Progenitor cell of endocrine pancreas (in vitro differentiated cells): ENCODE data around the gene ACSL5. TPM values are rescaled to one million over a fixed set of nuclear protein-coding genes. Genes with fewer than 3 reads are reported as not detected.

Experiments
- DNase-seq: peaks from one replicate; pipeline ENCODE4 v3.0.0; 2021; ENCODE audit warnings: low spot score; ENCODE audit not compliant: unreplicated experiment
- H3K27ac Mint-ChIP-seq: 2 replicates; pipeline ENCODE4 v1.8.0; 2021; ENCODE audit warnings: mild to moderate bottlenecking, moderate library complexity, mixed read lengths
- H3K27me3 Mint-ChIP-seq: 2 replicates; pipeline ENCODE4 v1.8.0; 2021; ENCODE audit warnings: mixed read lengths
- H3K36me3 Mint-ChIP-seq: 2 replicates; pipeline ENCODE4 v1.8.0; 2022; ENCODE audit warnings: mixed read lengths; ENCODE audit not compliant: insufficient read depth
- H3K4me1 Mint-ChIP-seq: 2 replicates; pipeline ENCODE4 v1.8.0; 2021; ENCODE audit warnings: low read depth, mixed read lengths
- H3K4me3 Mint-ChIP-seq: 2 replicates; pipeline ENCODE4 v1.8.0; 2021; ENCODE audit warnings: low read depth, mild to moderate bottlenecking, moderate library complexity, mixed read lengths
- H3K9me3 Mint-ChIP-seq: 2 replicates; pipeline ENCODE4 v1.8.0; 2021; ENCODE audit warnings: low read depth, mixed read lengths
- total RNA-seq: library from RNA; stranded (reverse); gene quantifications from 2 replicates; pipeline ENCODE4 v1.2.1, GENCODE V29; 2021
- TF ChIP-seq, protein P1 (sequence below): fragments of 200-600 bp; sonication (generic); IDR thresholded peaks from one replicate; pipeline ENCODE4 v1.5.0; 2021; ENCODE audit warnings: antibody characterized with exemption, mild to moderate bottlenecking; ENCODE audit not compliant: unreplicated experiment

The ACSL5 gene
- total RNA-seq, 1 donor from 2014 or later, result 0.22 TPM

DNA sequence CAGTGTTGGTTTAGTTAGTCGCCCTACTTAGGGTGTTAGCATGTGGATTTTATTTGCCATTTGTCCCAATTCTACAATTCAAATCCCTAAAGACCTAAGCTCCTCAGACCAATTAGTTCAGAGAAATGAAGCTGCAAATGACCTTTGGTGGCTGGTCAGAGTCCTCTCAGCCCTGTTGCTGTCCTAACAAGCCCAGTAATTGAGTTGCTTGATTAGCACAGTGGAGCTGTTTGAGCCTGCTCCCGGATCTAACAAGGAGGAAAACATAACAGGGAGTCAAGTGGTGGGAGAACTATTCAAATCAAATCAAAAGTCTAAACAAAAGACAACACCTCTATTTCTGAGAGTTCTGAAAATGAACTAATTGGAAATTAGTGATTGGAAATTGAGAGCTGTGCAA lies 50.7 kb downstream of the ACSL5 start:
- Mint-ChIP-seq H3K27me3 (peaks cover 33% of the 10 kb centered on the region), H3K9me3 (no peaks in the 10 kb centered on the region), H3K36me3 (peaks cover 7% of the 10 kb centered on the region), H3K4me3 (no peak overlapping the region), H3K27ac (no peak overlapping the region), H3K4me1 (peaks cover 25% of the 10 kb centered on the region)
- DNase-seq, result no peak
- TF ChIP-seq, protein P1, sequence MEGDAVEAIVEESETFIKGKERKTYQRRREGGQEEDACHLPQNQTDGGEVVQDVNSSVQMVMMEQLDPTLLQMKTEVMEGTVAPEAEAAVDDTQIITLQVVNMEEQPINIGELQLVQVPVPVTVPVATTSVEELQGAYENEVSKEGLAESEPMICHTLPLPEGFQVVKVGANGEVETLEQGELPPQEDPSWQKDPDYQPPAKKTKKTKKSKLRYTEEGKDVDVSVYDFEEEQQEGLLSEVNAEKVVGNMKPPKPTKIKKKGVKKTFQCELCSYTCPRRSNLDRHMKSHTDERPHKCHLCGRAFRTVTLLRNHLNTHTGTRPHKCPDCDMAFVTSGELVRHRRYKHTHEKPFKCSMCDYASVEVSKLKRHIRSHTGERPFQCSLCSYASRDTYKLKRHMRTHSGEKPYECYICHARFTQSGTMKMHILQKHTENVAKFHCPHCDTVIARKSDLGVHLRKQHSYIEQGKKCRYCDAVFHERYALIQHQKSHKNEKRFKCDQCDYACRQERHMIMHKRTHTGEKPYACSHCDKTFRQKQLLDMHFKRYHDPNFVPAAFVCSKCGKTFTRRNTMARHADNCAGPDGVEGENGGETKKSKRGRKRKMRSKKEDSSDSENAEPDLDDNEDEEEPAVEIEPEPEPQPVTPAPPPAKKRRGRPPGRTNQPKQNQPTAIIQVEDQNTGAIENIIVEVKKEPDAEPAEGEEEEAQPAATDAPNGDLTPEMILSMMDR, result no peak

DNA sequence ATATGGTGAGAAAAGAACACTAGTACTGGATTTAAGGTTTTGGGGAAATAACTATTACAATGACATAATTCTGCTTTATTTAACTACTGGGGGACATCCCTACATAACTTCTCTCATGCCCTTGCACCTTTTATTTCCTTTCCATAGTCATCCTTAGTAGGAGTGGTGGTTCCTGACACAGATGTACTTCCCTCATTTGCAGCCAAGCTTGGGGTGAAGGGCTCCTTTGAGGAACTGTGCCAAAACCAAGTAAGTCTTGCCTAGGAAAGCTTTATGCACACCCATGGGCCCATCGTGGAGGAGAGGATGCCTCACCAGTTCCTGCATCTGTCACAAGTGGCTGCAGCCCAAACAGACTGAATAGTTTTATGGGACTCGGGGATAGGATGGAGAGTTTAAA lies 52.2 kb downstream of the ACSL5 start:
- H3K36me3 Mint-ChIP-seq, result peaks cover 7% of the 10 kb centered on the region
- no peak for DNase-seq
- TF ChIP-seq, protein P1, result no peak
- H3K27ac Mint-ChIP-seq, result no peak overlapping the region
- peaks cover 28% of the 10 kb centered on the region for H3K27me3 Mint-ChIP-seq
- H3K9me3 Mint-ChIP-seq, result no peaks in the 10 kb centered on the region
- peaks cover 25% of the 10 kb centered on the region for H3K4me1 Mint-ChIP-seq
- no peak overlapping the region for H3K4me3 Mint-ChIP-seq

DNA sequence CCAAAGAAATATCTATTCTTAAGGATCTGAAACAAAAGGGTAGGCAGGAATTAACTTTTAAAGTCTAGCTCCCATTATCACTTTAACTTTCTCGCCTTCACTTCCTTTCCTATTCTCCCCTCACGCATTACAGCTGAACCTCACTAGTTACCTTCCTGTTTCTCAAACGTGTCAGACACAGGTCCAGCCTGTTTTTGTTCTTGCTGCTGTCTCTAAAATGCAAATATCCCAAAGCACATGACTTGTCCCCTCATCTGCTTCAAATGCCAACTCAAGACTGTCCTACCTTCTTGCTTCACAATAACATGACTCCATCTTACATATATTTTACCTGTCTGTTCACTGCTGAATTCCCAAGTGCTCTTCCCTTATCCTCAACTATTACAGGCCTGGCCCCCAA lies 55.2 kb downstream of the ACSL5 start:
- peaks cover 12% of the 10 kb centered on the region for H3K36me3 Mint-ChIP-seq
- no peaks in the 10 kb centered on the region for H3K9me3 Mint-ChIP-seq
- no peak for DNase-seq
- H3K27me3 Mint-ChIP-seq, result peaks cover 16% of the 10 kb centered on the region
- no peak overlapping the region for H3K4me3 Mint-ChIP-seq
- TF ChIP-seq, protein P1, result no peak
- H3K27ac Mint-ChIP-seq, result peak overlapping the region; percentile 22
- H3K4me1 Mint-ChIP-seq, result peaks cover 14% of the 10 kb centered on the region

DNA sequence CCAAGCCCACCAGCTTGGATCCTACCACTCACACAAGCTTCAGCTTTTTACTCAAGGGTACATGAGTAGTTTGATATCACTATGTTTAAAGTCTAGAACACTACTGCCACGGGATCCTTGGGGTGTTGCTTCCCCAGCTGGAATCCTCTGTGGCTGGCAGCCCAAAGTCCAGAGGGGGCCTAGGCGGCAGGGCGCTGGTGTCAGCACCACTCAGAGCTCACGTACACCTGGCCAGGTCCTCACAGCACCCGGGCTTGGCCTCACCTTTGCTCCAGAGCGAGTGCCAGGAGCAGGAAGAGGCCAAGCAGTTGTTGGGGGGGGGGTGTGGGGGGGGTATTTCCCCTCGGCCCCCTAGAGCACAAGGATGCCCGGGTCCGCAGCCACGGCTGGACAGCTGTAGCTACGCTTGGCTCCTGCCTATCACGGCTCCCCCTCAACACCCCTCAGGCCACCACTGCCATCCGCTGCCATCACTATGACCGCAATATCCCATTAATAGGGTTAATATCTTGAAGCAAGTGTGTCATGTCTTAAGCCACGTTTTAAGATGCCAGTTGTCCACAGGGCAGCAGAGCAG lies 55.8 kb downstream of the ACSL5 start:
- Mint-ChIP-seq H3K27me3 (peaks cover 16% of the 10 kb centered on the region), H3K4me1 (peaks cover 10% of the 10 kb centered on the region), H3K27ac (peak overlapping the region; percentile 22), H3K9me3 (no peaks in the 10 kb centered on the region), H3K36me3 (peaks cover 12% of the 10 kb centered on the region), H3K4me3 (no peak overlapping the region)
- DNase-seq, result no peak
- TF ChIP-seq, protein P1, result no peak

DNA sequence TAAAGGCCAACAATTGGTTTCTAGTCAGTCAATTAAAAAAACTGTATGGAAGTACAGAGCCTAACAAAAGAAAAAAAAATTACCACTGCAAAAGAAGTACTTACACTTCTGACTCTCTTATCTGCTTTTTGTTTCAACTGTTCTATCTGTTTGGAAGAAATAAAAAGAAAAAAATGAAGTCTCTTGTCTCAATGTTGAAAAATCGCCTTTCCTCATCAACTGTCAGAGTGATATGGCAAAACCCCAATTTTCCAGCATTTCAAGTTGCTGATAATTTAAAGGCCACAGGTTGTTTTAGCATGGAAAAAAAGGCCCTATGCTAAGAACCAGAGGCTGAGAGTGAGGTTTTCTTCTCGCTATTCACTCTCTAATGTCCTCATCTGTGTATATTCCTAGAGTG lies 59.2 kb downstream of the ACSL5 start:
- Mint-ChIP-seq H3K36me3 (peaks cover 14% of the 10 kb centered on the region), H3K4me1 (no peaks in the 10 kb centered on the region), H3K9me3 (no peaks in the 10 kb centered on the region)

More for the DNA sequence above, 59.2 kb downstream of the ACSL5 start:
- Mint-ChIP-seq H3K27ac (no peak overlapping the region), H3K27me3 (no peaks in the 10 kb centered on the region), H3K4me3 (no peak overlapping the region)
- DNase-seq, result no peak
- TF ChIP-seq, protein P1, result no peak
